ENCODE data around the gene ZSCAN25. TPM values are rescaled to one million over a fixed set of nuclear protein-coding genes. Genes with fewer than 3 reads are reported as not detected.

Gene ZSCAN25
- total RNA-seq, 1 donor from 2014 or later, result 16.5 TPM

GRCh38 chr7:99672573-99672972 is 55.8 kb downstream of the ZSCAN25 start:
- Histone ChIP-seq H3K36me3 (peaks cover 17% of the 10 kb centered on the region), H3K27ac (no peak overlapping the region), H3K4me1 (no peaks in the 10 kb centered on the region), H3K27me3 (ENCODE audit: low read depth) (no peaks in the 10 kb centered on the region), H3K9me3 (no peaks in the 10 kb centered on the region), H3K4me3 (no peak overlapping the region)
- intact Hi-C loops (cut with DNase I), result no loop called here
- ATAC-seq, result no peak
- TF ChIP-seq, protein P1, sequence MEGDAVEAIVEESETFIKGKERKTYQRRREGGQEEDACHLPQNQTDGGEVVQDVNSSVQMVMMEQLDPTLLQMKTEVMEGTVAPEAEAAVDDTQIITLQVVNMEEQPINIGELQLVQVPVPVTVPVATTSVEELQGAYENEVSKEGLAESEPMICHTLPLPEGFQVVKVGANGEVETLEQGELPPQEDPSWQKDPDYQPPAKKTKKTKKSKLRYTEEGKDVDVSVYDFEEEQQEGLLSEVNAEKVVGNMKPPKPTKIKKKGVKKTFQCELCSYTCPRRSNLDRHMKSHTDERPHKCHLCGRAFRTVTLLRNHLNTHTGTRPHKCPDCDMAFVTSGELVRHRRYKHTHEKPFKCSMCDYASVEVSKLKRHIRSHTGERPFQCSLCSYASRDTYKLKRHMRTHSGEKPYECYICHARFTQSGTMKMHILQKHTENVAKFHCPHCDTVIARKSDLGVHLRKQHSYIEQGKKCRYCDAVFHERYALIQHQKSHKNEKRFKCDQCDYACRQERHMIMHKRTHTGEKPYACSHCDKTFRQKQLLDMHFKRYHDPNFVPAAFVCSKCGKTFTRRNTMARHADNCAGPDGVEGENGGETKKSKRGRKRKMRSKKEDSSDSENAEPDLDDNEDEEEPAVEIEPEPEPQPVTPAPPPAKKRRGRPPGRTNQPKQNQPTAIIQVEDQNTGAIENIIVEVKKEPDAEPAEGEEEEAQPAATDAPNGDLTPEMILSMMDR (IDR thresholded peaks at IDR 0.05), result no peak
- DNase-seq, result no peak

DNA sequence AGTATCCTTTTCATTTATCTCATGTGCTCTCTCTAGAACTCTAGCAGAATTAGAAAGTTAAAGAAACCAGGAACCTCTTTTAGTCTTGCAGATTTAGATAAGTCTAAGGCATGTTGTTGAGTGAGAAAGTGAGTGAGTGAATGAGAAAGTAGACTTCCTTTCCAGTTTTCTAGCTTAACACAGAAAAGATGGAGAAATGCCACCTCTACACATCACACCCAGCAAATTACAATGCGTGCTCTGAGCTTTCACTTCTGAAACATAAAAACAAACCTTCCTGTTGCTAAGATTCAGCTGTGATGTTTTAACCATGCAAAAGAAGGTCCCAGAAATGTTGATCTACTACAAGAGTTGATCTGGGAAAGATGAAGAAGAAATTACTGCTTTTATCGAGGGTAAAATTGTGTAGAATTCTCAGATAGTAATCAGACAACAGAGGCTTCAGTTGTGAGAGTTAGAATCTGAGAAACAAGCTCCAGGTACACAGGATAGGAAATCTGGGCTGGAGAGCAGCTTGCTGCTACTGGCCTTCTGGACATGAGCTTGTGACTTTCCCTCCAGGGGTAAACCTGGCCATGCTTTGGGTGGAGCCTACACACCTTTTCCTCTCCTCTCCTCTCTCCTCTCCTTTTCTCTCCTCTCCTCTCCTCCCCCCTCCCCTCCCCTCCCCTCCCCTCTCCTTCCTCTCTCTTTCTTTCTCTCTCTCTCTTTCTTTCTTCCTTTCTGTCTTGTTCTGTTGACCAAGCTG is 58.4 kb downstream of the ZSCAN25 start:
- H3K9me3 ChIP-seq, result no peaks in the 10 kb centered on the region
- H3K4me3 ChIP-seq, result no peak overlapping the region
- ATAC-seq, result no peak
- intact Hi-C loops (cut with DNase I), result no loop called here
- no peaks in the 10 kb centered on the region for H3K27me3 ChIP-seq (ENCODE audit: low read depth)
- TF ChIP-seq, protein P1 (IDR thresholded peaks at IDR 0.05), result no peak
- H3K27ac ChIP-seq, result no peak overlapping the region
- no peak for DNase-seq
- H3K4me1 ChIP-seq, result peaks cover 5% of the 10 kb centered on the region
- peaks cover 17% of the 10 kb centered on the region for H3K36me3 ChIP-seq

- Histone ChIP-seq H3K4me3 (no peak overlapping the region), H3K4me1 (peaks cover 5% of the 10 kb centered on the region), H3K27ac (no peak overlapping the region), H3K27me3 (ENCODE audit: low read depth) (no peaks in the 10 kb centered on the region), H3K9me3 (no peaks in the 10 kb centered on the region), H3K36me3 (peaks cover 13% of the 10 kb centered on the region)
- no peak for DNase-seq
- TF ChIP-seq, protein P1 (IDR thresholded peaks at IDR 0.05), result no peak
- intact Hi-C loops (cut with DNase I), result no loop called here
- ATAC-seq, result no peak
Observed at GRCh38 chr7:99677013-99677647, 60.4 kb downstream of the ZSCAN25 start.

DNA sequence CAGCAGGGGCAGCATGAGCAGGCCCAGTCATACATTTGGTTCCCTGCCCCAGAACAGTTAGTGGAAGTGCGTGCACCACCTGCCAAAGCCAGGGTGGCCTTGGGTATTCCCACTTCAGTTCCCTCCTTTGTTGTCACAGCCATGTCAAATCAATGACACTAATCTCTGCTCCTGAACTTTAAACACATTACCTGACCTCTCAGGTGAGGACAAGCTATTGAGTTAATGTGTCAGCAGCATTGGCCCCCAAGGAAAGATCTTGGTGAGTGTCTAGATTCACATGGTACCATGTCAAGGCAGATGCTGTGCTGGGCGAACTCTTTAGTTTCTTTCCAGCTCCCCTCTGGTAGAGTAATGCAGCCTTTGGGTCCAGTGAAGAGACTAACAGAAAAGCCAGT is 60.9 kb downstream of the ZSCAN25 start:
- intact Hi-C loops (cut with DNase I), result no loop called here
- peaks cover 8% of the 10 kb centered on the region for H3K36me3 ChIP-seq
- TF ChIP-seq, protein P1 (IDR thresholded peaks at IDR 0.05), result no peak
- no peaks in the 10 kb centered on the region for H3K27me3 ChIP-seq (ENCODE audit: low read depth)
- H3K4me3 ChIP-seq, result peak overlapping the region; percentile 47
- H3K27ac ChIP-seq, result no peak overlapping the region
- H3K9me3 ChIP-seq, result no peaks in the 10 kb centered on the region
- no peak for DNase-seq
- peaks cover 5% of the 10 kb centered on the region for H3K4me1 ChIP-seq
- no peak for ATAC-seq

DNA sequence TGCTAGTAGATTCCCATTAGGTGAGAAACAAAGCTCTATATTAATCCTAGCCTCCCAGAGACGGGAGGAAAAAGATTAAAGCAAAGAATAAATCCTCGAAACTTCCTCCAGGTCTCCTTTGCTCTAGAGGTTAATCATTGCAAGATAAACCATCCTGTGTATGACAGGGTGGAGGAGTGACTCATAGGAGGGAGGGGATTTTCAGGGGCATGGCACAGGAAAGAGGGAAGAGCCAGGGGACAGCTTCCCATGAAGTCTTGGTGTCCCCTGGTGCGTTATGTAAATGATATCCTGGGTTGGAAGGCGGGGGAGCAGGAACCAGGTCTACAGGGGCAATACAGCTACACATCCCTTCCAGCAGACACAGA is 62.3 kb downstream of the ZSCAN25 start:
- Histone ChIP-seq H3K4me3 (peak overlapping the region; percentile 47), H3K36me3 (no peaks in the 10 kb centered on the region), H3K9me3 (no peaks in the 10 kb centered on the region), H3K27me3 (ENCODE audit: low read depth) (no peaks in the 10 kb centered on the region), H3K27ac (no peak overlapping the region), H3K4me1 (peaks cover 5% of the 10 kb centered on the region)
- intact Hi-C loops (cut with DNase I), result no loop called here
- TF ChIP-seq, protein P1 (IDR thresholded peaks at IDR 0.05), result no peak
- DNase-seq (no peak), ATAC-seq (peak; percentile 52 to 78)

Measured in lower lobe of right lung (tissue), 2 donors.